GM06990 (cell line): Measurements from ENCODE around the gene FAM181A.
A peak's percentile ranks its signal among the peaks of the same experiment; 100 is the strongest.

ENCODE experiments used
- DNase-seq: peaks from one replicate; pipeline ENCODE4 v3.0.0-alpha.2; 2011; ENCODE audit not compliant: insufficient read length; ENCODE audit errors: extremely low read depth
- H3K27me3 ChIP-seq: replicated peaks from 2 replicates; pipeline ENCODE4 v1.6.0; 2011; ENCODE audit warnings: low read length; ENCODE audit not compliant: control insufficient read depth, insufficient read depth
- H3K36me3 ChIP-seq: 2 replicates; pipeline ENCODE4 v1.5.1; 2011; ENCODE audit warnings: low read length; ENCODE audit not compliant: control insufficient read depth, insufficient read depth
- H3K4me3 ChIP-seq: replicated peaks from 2 replicates; pipeline ENCODE4 v1.5.1; 2011; ENCODE audit warnings: low read depth, mild to moderate bottlenecking, control low read depth, low read length
- TF ChIP-seq, protein P1 (sequence below): IDR thresholded peaks from 2 replicates; pipeline ENCODE4 v1.5.1; 2011; ENCODE audit warnings: low read length, control low read depth, mild to moderate bottlenecking, inconsistent platforms; ENCODE audit not compliant: insufficient read depth, poor library complexity, severe bottlenecking

FAM181A gene

DNA sequence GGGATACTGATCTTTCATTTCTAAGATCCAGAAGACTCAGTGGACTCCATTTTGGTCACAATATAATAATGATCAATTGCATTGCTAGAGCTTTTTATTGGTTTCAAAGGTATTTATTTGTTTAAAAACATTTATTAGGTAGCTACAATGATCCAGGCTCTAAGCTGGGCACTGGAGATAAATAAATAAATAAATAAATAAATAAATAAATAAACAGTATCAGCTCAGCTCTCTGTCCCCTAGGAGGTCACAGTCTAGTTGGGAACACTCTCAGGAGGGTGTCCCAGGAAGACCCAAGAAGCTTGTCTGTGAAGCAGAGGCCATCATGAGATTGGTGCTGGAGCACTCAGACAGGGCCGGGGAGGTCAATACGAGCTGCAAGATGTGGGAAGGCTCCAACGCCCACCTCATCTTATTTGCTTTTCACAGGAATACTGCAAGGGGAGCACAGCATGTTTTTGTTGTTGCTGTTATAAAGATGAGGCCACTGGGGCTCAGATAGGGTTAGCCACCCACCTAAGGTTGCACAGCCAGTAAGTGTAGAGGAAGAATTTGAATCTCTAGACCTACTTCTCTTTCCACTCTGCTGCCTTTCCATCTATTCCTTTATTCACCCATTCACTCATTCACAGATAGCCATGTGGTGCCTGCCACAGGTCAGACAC is 33.8 kb downstream of the FAM181A start:
- no peaks in the 10 kb centered on the region for H3K36me3 ChIP-seq
- TF ChIP-seq, protein P1, sequence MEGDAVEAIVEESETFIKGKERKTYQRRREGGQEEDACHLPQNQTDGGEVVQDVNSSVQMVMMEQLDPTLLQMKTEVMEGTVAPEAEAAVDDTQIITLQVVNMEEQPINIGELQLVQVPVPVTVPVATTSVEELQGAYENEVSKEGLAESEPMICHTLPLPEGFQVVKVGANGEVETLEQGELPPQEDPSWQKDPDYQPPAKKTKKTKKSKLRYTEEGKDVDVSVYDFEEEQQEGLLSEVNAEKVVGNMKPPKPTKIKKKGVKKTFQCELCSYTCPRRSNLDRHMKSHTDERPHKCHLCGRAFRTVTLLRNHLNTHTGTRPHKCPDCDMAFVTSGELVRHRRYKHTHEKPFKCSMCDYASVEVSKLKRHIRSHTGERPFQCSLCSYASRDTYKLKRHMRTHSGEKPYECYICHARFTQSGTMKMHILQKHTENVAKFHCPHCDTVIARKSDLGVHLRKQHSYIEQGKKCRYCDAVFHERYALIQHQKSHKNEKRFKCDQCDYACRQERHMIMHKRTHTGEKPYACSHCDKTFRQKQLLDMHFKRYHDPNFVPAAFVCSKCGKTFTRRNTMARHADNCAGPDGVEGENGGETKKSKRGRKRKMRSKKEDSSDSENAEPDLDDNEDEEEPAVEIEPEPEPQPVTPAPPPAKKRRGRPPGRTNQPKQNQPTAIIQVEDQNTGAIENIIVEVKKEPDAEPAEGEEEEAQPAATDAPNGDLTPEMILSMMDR, result no peak
- H3K4me3 ChIP-seq, result no peak overlapping the region
- no peaks in the 10 kb centered on the region for H3K27me3 ChIP-seq
- DNase-seq, result no peak

DNA sequence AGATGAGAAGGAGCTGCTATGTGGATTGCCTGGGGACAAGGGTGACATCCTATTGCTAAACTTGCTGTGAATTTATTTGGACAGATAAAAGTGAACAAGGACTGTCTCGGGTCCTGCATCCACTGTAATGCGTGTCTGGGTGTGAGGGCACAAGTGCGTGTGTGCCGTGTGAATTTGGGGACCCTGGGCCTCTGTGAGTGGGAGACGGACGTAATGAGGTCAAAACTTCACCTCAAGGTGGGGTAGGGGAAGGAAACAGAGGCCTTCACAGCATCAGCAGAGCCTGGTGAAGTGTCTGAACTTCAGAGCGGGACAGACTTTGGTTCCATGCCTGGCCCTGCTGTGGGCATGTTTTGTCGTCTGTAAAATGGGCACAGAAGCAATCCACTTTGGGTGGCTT is 34.5 kb downstream of the FAM181A start:
- no peak for DNase-seq
- Histone ChIP-seq H3K36me3 (no peaks in the 10 kb centered on the region), H3K4me3 (no peak overlapping the region), H3K27me3 (no peaks in the 10 kb centered on the region)
- TF ChIP-seq, protein P1, result no peak

DNA sequence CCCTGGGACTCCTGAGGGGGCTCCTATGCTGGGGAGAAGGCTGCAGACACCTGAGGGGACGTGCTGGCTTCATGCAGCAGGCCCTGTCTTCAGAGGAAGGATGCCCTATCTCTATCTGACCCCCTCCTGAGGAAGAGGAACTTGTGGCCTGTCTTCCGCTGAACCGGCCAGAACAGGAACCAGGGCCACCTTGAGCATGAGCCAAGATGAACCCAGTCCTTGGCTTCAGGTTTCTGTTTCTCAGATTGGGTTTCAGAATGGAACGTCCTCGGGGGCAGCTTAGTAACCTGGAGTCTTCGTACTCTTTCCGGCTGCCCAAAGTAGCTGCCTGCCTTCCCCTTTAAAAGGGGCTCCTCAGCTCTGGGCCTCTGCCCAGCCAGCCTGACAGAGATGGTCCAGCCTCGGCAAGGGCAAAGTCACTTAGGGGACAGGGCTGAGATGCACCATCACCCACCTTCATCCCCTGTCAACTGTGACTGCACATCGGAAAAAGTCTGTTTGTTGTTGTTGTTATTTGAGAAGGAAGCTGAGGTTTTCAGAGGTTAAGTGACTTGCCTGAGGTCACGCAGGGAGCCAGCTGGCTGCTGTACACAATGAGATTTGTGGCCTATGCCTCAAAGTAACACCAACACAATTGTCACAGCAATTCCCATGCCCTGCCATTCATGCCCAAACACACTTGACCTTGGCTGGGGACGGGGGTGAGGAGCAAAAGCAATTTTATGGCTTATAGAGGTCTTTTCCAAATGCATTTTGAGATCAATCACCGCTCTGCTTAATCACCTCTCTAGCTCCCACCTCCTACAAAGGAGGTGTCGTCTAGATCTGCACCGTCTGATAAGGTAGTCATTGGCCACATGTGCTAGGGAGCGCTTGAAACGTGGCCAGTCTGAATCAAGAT is 35.8 kb downstream of the FAM181A start:
- 0 out of 2 replicates have a peak overlapping the region, but pooled peaks have one; percentile 17 for H3K4me3 ChIP-seq
- peak; percentile 85 for DNase-seq
- no peaks in the 10 kb centered on the region for H3K36me3 ChIP-seq
- TF ChIP-seq, protein P1, result no peak
- H3K27me3 ChIP-seq, result no peaks in the 10 kb centered on the region

DNA sequence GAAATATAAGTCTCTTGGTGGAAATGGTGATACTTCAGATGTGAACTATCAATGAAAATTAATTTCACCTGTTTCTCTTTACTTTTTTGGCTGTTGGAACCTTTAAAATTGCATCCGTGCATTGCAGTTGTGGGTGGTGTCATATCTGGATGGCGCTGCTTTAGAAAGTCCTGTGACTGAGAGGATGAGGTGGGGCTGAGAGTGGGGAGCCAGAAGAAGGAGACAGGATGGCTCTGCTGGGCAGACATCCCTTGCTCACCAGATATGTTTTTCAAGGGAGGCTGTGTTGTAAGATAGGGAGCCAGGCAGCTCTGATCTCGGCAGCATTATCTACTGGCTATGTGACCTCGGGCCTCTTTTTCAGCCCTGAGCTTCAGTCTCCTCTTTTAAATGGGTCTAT is 36.5 kb downstream of the FAM181A start:
- H3K4me3 ChIP-seq, result no peak overlapping the region
- TF ChIP-seq, protein P1, result no peak
- DNase-seq, result no peak
- H3K36me3 ChIP-seq, result no peaks in the 10 kb centered on the region
- no peaks in the 10 kb centered on the region for H3K27me3 ChIP-seq

DNA sequence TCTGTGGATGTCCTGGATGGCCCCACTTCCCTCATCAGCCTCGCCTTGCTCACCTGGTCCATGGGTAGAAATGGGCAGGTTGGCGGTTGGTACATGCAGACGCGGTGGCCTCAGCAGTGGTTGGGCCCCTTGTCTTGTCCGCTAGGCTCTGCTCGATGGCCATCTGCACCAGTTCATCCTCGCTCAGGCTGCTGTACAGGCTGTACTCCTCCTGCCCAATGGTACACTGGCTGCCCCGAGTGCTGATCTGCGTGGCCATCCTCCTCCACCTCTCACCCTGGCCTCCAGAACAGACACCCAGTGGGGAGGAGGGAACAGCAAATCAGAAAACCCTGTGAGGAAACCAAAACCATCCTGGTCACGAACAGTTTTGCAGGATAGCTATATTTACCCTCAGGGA is 37.1 kb downstream of the FAM181A start:
- Histone ChIP-seq H3K27me3 (no peaks in the 10 kb centered on the region), H3K36me3 (no peaks in the 10 kb centered on the region), H3K4me3 (no peak overlapping the region)
- TF ChIP-seq, protein P1, result no peak
- DNase-seq, result no peak
